HG03064 (cell line): ENCODE data around the gene ADCY4.

Experiments
- ATAC-seq: cut with Tn5 transposase; IDR thresholded peaks from one replicate; pipeline ENCODE4 v1.9.1; 2021; ENCODE audit warnings: low read depth; ENCODE audit not compliant: unreplicated experiment

Gene ADCY4

GRCh38 chr14:24280797-24281460 is 53.9 kb downstream of the ADCY4 start:
- no peak for ATAC-seq

GRCh38 chr14:24279301-24280186 is 55.3 kb downstream of the ADCY4 start:
- peak; percentile 72 for ATAC-seq

GRCh38 chr14:24278424-24278823 is 56.4 kb downstream of the ADCY4 start:
- ATAC-seq: no peak

GRCh38 chr14:24277606-24278321 is 57.1 kb downstream of the ADCY4 start:
- ATAC-seq: no peak

- ATAC-seq: no peak
Observed at GRCh38 chr14:24277071-24277470, 57.8 kb downstream of the ADCY4 start.

GRCh38 chr14:24274101-24274543 is 60.7 kb downstream of the ADCY4 start:
- peak; percentile 38 for ATAC-seq

GRCh38 chr14:24273422-24273998 is 61.4 kb downstream of the ADCY4 start:
- no peak for ATAC-seq

GRCh38 chr14:24272467-24272866 is 62.4 kb downstream of the ADCY4 start:
- no peak for ATAC-seq

GRCh38 chr14:24271834-24272263 is 63.0 kb downstream of the ADCY4 start:
- ATAC-seq: no peak

- peak; percentile 84 for ATAC-seq
Observed at GRCh38 chr14:24271134-24271833, 63.6 kb downstream of the ADCY4 start, which contains the start of gene RABGGTA. Gene RABGGTA (minus strand): TSS chr14:24271597. CDS start chr14:24271115, 482 bp downstream.

- ATAC-seq: no peak
Observed at GRCh38 chr14:24270537-24271133, 64.2 kb downstream of the ADCY4 start.

- no peak for ATAC-seq
Observed at GRCh38 chr14:24269910-24270536, 64.8 kb downstream of the ADCY4 start.

- no peak for ATAC-seq
Observed at GRCh38 chr14:24269368-24269767, 65.5 kb downstream of the ADCY4 start.
